Endothelial cell of umbilical vein (primary cell): ENCODE data around the gene OAS3. TPM values are rescaled to one million over a fixed set of nuclear protein-coding genes. Genes with fewer than 3 reads are reported as not detected.
A peak's percentile ranks its signal among the peaks of the same experiment; 100 is the strongest.

Experiments used
- BruUV-seq: library from RNA; stranded (reverse); fragments of 400-500 nt; replicated peaks from 2 replicates; lab custom pipeline; 2021; lab: Mats Ljungman, UMichigan
- CTCF ChIA-PET: fragments of 300-600, 350-600 bp; sonication (Branson Sonifier 250); formaldehyde crosslinking; loops from one replicate; lab custom pipeline; 2021; ENCODE audit warnings: antibody characterized with exemption, inconsistent platforms; lab: Charles Lee
- POLR2A ChIA-PET: fragments of 300-600, 350-600 bp; sonication (Branson Sonifier 250); formaldehyde crosslinking; loops from one replicate; lab custom pipeline; 2021; ENCODE audit warnings: antibody characterized with exemption, inconsistent platforms; lab: Charles Lee
- DNase-seq: peaks from one replicate; pipeline ENCODE4 v3.0.0-alpha.2; 2011; ENCODE audit warnings: low read depth, low spot score
- FAIRE-seq: peaks from 2 replicates; lab custom pipeline; 2011; peaks lifted over from hg19 to GRCh38; lab: Jason Lieb, UNC
- H2AFZ ChIP-seq: 2 replicates; pipeline ENCODE4 v1.6.0; 2012; ENCODE audit warnings: low read depth, low read length, control low read depth, inconsistent platforms
- H3K27ac ChIP-seq: 2 replicates; pipeline ENCODE4 v1.5.1; 2011; ENCODE audit warnings: low read depth, mild to moderate bottlenecking, control low read depth, low read length, moderate library complexity; ENCODE audit not compliant: insufficient read depth
- H3K27me3 ChIP-seq, 2 experiments: 2 replicates each; pipeline versions ENCODE4 v1.6.0 to v1.6.1; 2011; ENCODE audit warnings: low read length in 2 of 2, mixed read lengths in 1 of 2; ENCODE audit not compliant: control insufficient read depth in 2 of 2, insufficient read depth in 2 of 2
- H3K36me3 ChIP-seq, 2 experiments: 2 replicates in 1 of 2; 3 replicates in 1 of 2; pipeline ENCODE4 v1.5.1; 2011; ENCODE audit warnings: low read length in 2 of 2, mild to moderate bottlenecking in 1 of 2, moderate library complexity in 1 of 2; ENCODE audit not compliant: control insufficient read depth in 2 of 2, insufficient read depth in 2 of 2; ENCODE audit errors: extremely low read depth in 1 of 2
- H3K4me1 ChIP-seq: 3 replicates; pipeline ENCODE4 v1.5.1; 2011; ENCODE audit warnings: mild to moderate bottlenecking, low read length; ENCODE audit not compliant: control insufficient read depth, insufficient read depth; ENCODE audit errors: extremely low read depth
- H3K4me2 ChIP-seq: 2 replicates; pipeline ENCODE4 v1.6.1; 2011; ENCODE audit warnings: low read length, control low read depth, mixed read lengths; ENCODE audit not compliant: insufficient read depth
- H3K4me3 ChIP-seq, 3 experiments: fragments of 200-600 bp in 1 of 3; sonication (generic), shearing (Covaris generic) in 1 of 3; replicated peaks in 1 of 3; 2 replicates each; pipeline ENCODE4 v1.5.1; 2011 to 2016; ENCODE audit warnings: control low read depth in 3 of 3, low read length in 3 of 3, mild to moderate bottlenecking in 2 of 3, inconsistent platforms in 1 of 3, low read depth in 1 of 3, moderate library complexity in 1 of 3; ENCODE audit not compliant: insufficient read depth in 1 of 3
- H3K79me2 ChIP-seq: 2 replicates; pipeline ENCODE4 v1.6.0; 2012; ENCODE audit warnings: low read length, inconsistent platforms; ENCODE audit not compliant: control insufficient read depth, insufficient read depth
- H3K9ac ChIP-seq: replicated peaks from 2 replicates; pipeline ENCODE3; 2011; ENCODE audit warnings: low read length, control low read depth; ENCODE audit not compliant: insufficient read depth; ENCODE audit errors: extremely low read depth
- H3K9me1 ChIP-seq: replicated peaks from 3 replicates; pipeline ENCODE4 v1.6.0; 2011; ENCODE audit warnings: mild to moderate bottlenecking, low read length; ENCODE audit not compliant: control insufficient read depth, insufficient read depth; ENCODE audit errors: extremely low read depth
- H3K9me3 ChIP-seq: replicated peaks from 2 replicates; pipeline ENCODE4 v1.5.1; 2012; ENCODE audit warnings: low read length, inconsistent platforms; ENCODE audit not compliant: control insufficient read depth, insufficient read depth
- H4K20me1 ChIP-seq: replicated peaks from 2 replicates; pipeline ENCODE3; 2011; ENCODE audit warnings: mild to moderate bottlenecking, low read length; ENCODE audit not compliant: control insufficient read depth, insufficient read depth; ENCODE audit errors: extremely low read depth
- CTCF ChIP-seq, 2 donors: IDR thresholded peaks; 1 replicate in 1 of 2; 2 replicates in 1 of 2; pipeline ENCODE4 v1.5.1; 2011; ENCODE audit warnings: low read length in 2 of 2, mild to moderate bottlenecking in 2 of 2, moderate library complexity in 2 of 2, control low read depth in 1 of 2, inconsistent platforms in 1 of 2, low read depth in 1 of 2; ENCODE audit not compliant: insufficient read depth in 1 of 2; ENCODE audit errors: extremely low read depth in 1 of 2
- GATA2 ChIP-seq: IDR thresholded peaks from 2 replicates; pipeline ENCODE4 v1.7.0; 2011; ENCODE audit warnings: low read depth, mild to moderate bottlenecking, moderate library complexity, mixed read lengths, low read length; ENCODE audit not compliant: insufficient read length, insufficient read depth
- JUN ChIP-seq: IDR thresholded peaks from 2 replicates; pipeline ENCODE4 v1.6.1; 2011; ENCODE audit warnings: borderline replicate concordance, low read depth; ENCODE audit not compliant: insufficient read length, insufficient read depth
- MYC ChIP-seq: IDR thresholded peaks from one replicate; pipeline ENCODE4 v1.6.1; 2011; ENCODE audit warnings: mild to moderate bottlenecking, low read depth, low read length
- POLR2AphosphoS5 ChIP-seq: IDR thresholded peaks from 2 replicates; pipeline ENCODE4 v1.6.1; 2012; ENCODE audit warnings: low read depth, mild to moderate bottlenecking, control low read depth, low read length, moderate library complexity; ENCODE audit not compliant: insufficient read depth
- dilution Hi-C: fragments of 300-500 bp; cut with MboI; formaldehyde crosslinking; loops from one replicate; pipeline ENCODE4 v1.15.0; 2019; ENCODE audit warnings: low sequenced_read_pairs; ENCODE audit not compliant: extremely low pct_ligation_motif_present
- intact Hi-C: fragments of 100-400 bp; cut with micrococcal nuclease; formaldehyde crosslinking; loops from one replicate; pipeline ENCODE4 v1.10.0; 2022
- polyA plus RNA-seq, 4 experiments: library from polyadenylated mRNA; depleted of rRNA in 3 of 4; stranded (reverse) in 3 of 4; unstranded in 1 of 4; fragments of >200 nt; gene quantifications; 2 replicates each; pipeline versions ENCODE4 v1.2.1 to v1.2.3, GENCODE V29; 2011 to 2012; ENCODE audit warnings: missing spikeins in 1 of 4
- total RNA-seq: library from RNA; stranded (reverse); gene quantifications from 2 replicates; pipeline ENCODE4 v1.2.3, GENCODE V29; 2021

OAS3 gene
- total and polyA plus RNA-seq, 2 donors (not counting 3 experiments of a cell fraction or from before 2014, with no cell fraction given) = 13.1 to 19.8 TPM

- no peaks in the 10 kb centered on the region for H3K9me3 ChIP-seq
- H3K4me1 ChIP-seq = peaks cover 36% of the 10 kb centered on the region
- ChIA-PET POLR2A (interaction anchor here (0.7 kb wide), 1 partner anchor 285 kb away, joined by 3 read pairs; the partner anchor contains the start of genes DDX54 and RITA1), CTCF (interaction anchor here (0.9 to 5.5 kb wide), 20 partner anchors 8 to 525 kb away, joined by 3 to 88 read pairs (median 5); partner anchors contain the start of genes OAS2 and OAS3)
- no peaks in the 10 kb centered on the region for H3K9me1 ChIP-seq
- dilution Hi-C loops = no loop called here
- intact Hi-C loops = loop anchor here (1.0 kb wide), 5 partner anchors 71 to 198 kb away; partner anchors contain the start of gene OAS2
- no peaks in the 10 kb centered on the region for H3K79me2 ChIP-seq
- BruUV-seq = no TSS peak
- peaks cover 0 to 8% of the 10 kb centered on the region in 2 experiments for H3K27me3 ChIP-seq
- no peak overlapping the region for H2AFZ ChIP-seq
- peak; percentile 58 for DNase-seq
- H3K9ac ChIP-seq = no peak overlapping the region
- TF ChIP-seq GATA2 = no peak
- peak; percentile 70 to 71 for TF ChIP-seq CTCF (IDR thresholded peaks at IDR 0.05; ENCODE audit: extremely low read depth in 1 of 2, insufficient read depth in 1 of 2, low read depth in 1 of 2, low read length in 2 of 2)
- no peaks in the 10 kb centered on the region for H4K20me1 ChIP-seq
- no peak overlapping the region for H3K27ac ChIP-seq
- no peak overlapping the region for H3K4me2 ChIP-seq
- peak; percentile 89 for FAIRE-seq
- H3K36me3 ChIP-seq = no peaks in the 10 kb centered on the region
- no peak overlapping the region for H3K4me3 ChIP-seq
These were observed 37.8 kb upstream of the OAS3 start for GRCh38 chr12:112900298-112901145.

- intact Hi-C loops = no loop called here
- POLR2A ChIA-PET = no interaction called here
- DNase-seq = peak; percentile 12
These were observed 37.0 kb upstream of the OAS3 start for GRCh38 chr12:112901271-112901670.

More at GRCh38 chr12:112901271-112901670, 37.0 kb upstream of the OAS3 start:
- Histone ChIP-seq H3K4me2 (no peak overlapping the region), H4K20me1 (no peaks in the 10 kb centered on the region), H3K27ac (no peak overlapping the region), H3K36me3 (no peaks in the 10 kb centered on the region), H3K4me1 (peaks cover 43% of the 10 kb centered on the region), H3K9ac (no peak overlapping the region), H3K27me3 (peaks cover 0 to 8% of the 10 kb centered on the region in 2 experiments), H3K9me3 (no peaks in the 10 kb centered on the region), H3K4me3 (no peak overlapping the region), H3K79me2 (no peaks in the 10 kb centered on the region), H2AFZ (no peak overlapping the region), H3K9me1 (no peaks in the 10 kb centered on the region)
- dilution Hi-C loops = no loop called here
- BruUV-seq = no TSS peak
- no peak for FAIRE-seq
- TF ChIP-seq JUN (no peak), MYC (no peak), POLR2AphosphoS5 (no peak), CTCF (IDR thresholded peaks at IDR 0.05; ENCODE audit: extremely low read depth in 1 of 2, insufficient read depth in 1 of 2, low read depth in 1 of 2, low read length in 2 of 2) (no peak)
- CTCF ChIA-PET = interaction anchor here (0.9 to 5.5 kb wide), 12 partner anchors 10 to 197 kb away, joined by 3 to 88 read pairs (median 8); partner anchors contain the start of genes OAS2 and OAS3
